ENCODE results near the gene NTNG2. TPM values are rescaled to one million over a fixed set of nuclear protein-coding genes. Genes with fewer than 3 reads are reported as not detected.

The NTNG2 gene
- total RNA-seq, 1 experiment from 2014 or later = 0.14 TPM

- in situ Hi-C loops (cut with HindIII; ENCODE audit: low sequenced_read_pairs) = loop anchor here (25.0 kb wide), 1 partner anchor 96 kb away; no protein-coding TSS in a partner anchor
Observed at GRCh38 chr9:132166599-132166998, 4.7 kb downstream of the NTNG2 start.

GRCh38 chr9:132167192-132167591 lies 5.3 kb downstream of the NTNG2 start:
- no peak for DNase-seq (ENCODE audit: low spot score)
- in situ Hi-C loops (cut with HindIII; ENCODE audit: low sequenced_read_pairs) = loop anchor here (25.0 kb wide), 1 partner anchor 95 kb away; no protein-coding TSS in a partner anchor

More at GRCh38 chr9:132166599-132166998, 4.7 kb downstream of the NTNG2 start:
- DNase-seq (ENCODE audit: low spot score) = no peak

- in situ Hi-C loops (cut with HindIII; ENCODE audit: low sequenced_read_pairs) = loop anchor here (25.0 kb wide), 1 partner anchor 94 kb away; no protein-coding TSS in a partner anchor
- DNase-seq (ENCODE audit: low spot score) = peak; percentile 76
Observed at GRCh38 chr9:132168347-132168746, 6.5 kb downstream of the NTNG2 start.

- DNase-seq (ENCODE audit: low spot score) = no peak
Observed at GRCh38 chr9:132168851-132169250, 7.0 kb downstream of the NTNG2 start.

GRCh38 chr9:132169672-132170392 lies 8.0 kb downstream of the NTNG2 start:
- no peak for DNase-seq (ENCODE audit: low spot score)
- in situ Hi-C loops (cut with HindIII; ENCODE audit: low sequenced_read_pairs) = loop anchor here (25.0 kb wide), 1 partner anchor 92 kb away; no protein-coding TSS in a partner anchor

More at GRCh38 chr9:132168851-132169250, 7.0 kb downstream of the NTNG2 start:
- in situ Hi-C loops (cut with HindIII; ENCODE audit: low sequenced_read_pairs) = loop anchor here (25.0 kb wide), 1 partner anchor 93 kb away; no protein-coding TSS in a partner anchor

GRCh38 chr9:132171702-132172101 lies 9.8 kb downstream of the NTNG2 start:
- in situ Hi-C loops (cut with HindIII; ENCODE audit: low sequenced_read_pairs) = loop anchor here (25.0 kb wide), 1 partner anchor 91 kb away; no protein-coding TSS in a partner anchor
- DNase-seq (ENCODE audit: low spot score) = no peak

GRCh38 chr9:132172185-132172584 lies 10.3 kb downstream of the NTNG2 start:
- no peak for DNase-seq (ENCODE audit: low spot score)
- in situ Hi-C loops (cut with HindIII; ENCODE audit: low sequenced_read_pairs) = loop anchor here (25.0 kb wide), 1 partner anchor 90 kb away; no protein-coding TSS in a partner anchor

- no peak for DNase-seq (ENCODE audit: low spot score)
- in situ Hi-C loops (cut with HindIII; ENCODE audit: low sequenced_read_pairs) = no loop called here
Observed at GRCh38 chr9:132175431-132175830, 13.6 kb downstream of the NTNG2 start.

- in situ Hi-C loops (cut with HindIII; ENCODE audit: low sequenced_read_pairs) = no loop called here
- no peak for DNase-seq (ENCODE audit: low spot score)
Observed at GRCh38 chr9:132176338-132176737, 14.5 kb downstream of the NTNG2 start.

GRCh38 chr9:132181796-132182313 lies 20.0 kb downstream of the NTNG2 start:
- in situ Hi-C loops (cut with HindIII; ENCODE audit: low sequenced_read_pairs) = no loop called here
- DNase-seq (ENCODE audit: low spot score) = peak; percentile 53

GRCh38 chr9:132182314-132183091 lies 20.6 kb downstream of the NTNG2 start:
- in situ Hi-C loops (cut with HindIII; ENCODE audit: low sequenced_read_pairs) = no loop called here
- no peak for DNase-seq (ENCODE audit: low spot score)

GRCh38 chr9:132183134-132183533 lies 21.3 kb downstream of the NTNG2 start:
- DNase-seq (ENCODE audit: low spot score) = peak; percentile 95
- in situ Hi-C loops (cut with HindIII; ENCODE audit: low sequenced_read_pairs) = no loop called here

- DNase-seq (ENCODE audit: low spot score) = no peak
- in situ Hi-C loops (cut with HindIII; ENCODE audit: low sequenced_read_pairs) = no loop called here
Observed at GRCh38 chr9:132183715-132184114, 21.9 kb downstream of the NTNG2 start.

GRCh38 chr9:132184124-132184523 lies 22.3 kb downstream of the NTNG2 start:
- in situ Hi-C loops (cut with HindIII; ENCODE audit: low sequenced_read_pairs) = no loop called here

GRCh38 chr9:132185073-132186009 lies 23.5 kb downstream of the NTNG2 start:
- in situ Hi-C loops (cut with HindIII; ENCODE audit: low sequenced_read_pairs) = no loop called here
- no peak for DNase-seq (ENCODE audit: low spot score)

More at GRCh38 chr9:132184124-132184523, 22.3 kb downstream of the NTNG2 start:
- no peak for DNase-seq (ENCODE audit: low spot score)

- in situ Hi-C loops (cut with HindIII; ENCODE audit: low sequenced_read_pairs) = no loop called here
- DNase-seq (ENCODE audit: low spot score) = no peak
Observed at GRCh38 chr9:132187121-132187620, 25.3 kb downstream of the NTNG2 start.

- in situ Hi-C loops (cut with HindIII; ENCODE audit: low sequenced_read_pairs) = no loop called here
Observed at GRCh38 chr9:132190966-132191365, 29.1 kb downstream of the NTNG2 start.

GRCh38 chr9:132192728-132193127 lies 30.9 kb downstream of the NTNG2 start:
- in situ Hi-C loops (cut with HindIII; ENCODE audit: low sequenced_read_pairs) = no loop called here
- peak; percentile 62 for DNase-seq (ENCODE audit: low spot score)

More at GRCh38 chr9:132190966-132191365, 29.1 kb downstream of the NTNG2 start:
- DNase-seq (ENCODE audit: low spot score) = no peak

All from G401 (cell line).